Posterior cingulate gyrus (tissue), 11 donors: ENCODE measurements around the gene LMAN2.
"Not testable (repeated sequence)": the region's sequence is repeated elsewhere in the genome, so short reads cannot be mapped to it uniquely, and the experiment has no call there.

Source experiments
- DNase-seq, 10 donors: peaks; one replicate each; pipeline versions ENCODE4 v3.0.0 to v3.0.0-alpha.2; 2020 to 2021; ENCODE audit warnings: mixed read lengths in 3 of 10
- intact Hi-C: fragments of 100-400 bp; cut with DNase I; formaldehyde crosslinking; loops from one replicate; pipeline ENCODE4 v1.15.1; 2023

Gene LMAN2

DNA sequence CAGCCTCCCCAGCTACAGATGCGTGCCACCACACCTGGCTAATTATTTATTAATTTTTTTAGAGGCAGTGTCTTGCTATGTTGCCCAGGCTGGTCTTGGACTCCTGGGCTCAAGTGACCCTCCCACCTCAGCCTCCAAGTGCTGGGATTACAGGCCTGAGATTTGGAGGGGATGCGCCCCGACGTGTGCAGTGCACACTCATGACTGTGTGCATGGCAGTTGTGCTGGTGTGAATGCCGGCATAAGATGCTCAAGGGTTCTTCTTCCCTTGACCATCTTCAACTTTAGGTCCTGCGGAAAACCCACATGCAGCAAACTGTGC is 29.3 kb upstream of the LMAN2 start:
- intact Hi-C loops: no loop called here
- DNase-seq: no peak

DNA sequence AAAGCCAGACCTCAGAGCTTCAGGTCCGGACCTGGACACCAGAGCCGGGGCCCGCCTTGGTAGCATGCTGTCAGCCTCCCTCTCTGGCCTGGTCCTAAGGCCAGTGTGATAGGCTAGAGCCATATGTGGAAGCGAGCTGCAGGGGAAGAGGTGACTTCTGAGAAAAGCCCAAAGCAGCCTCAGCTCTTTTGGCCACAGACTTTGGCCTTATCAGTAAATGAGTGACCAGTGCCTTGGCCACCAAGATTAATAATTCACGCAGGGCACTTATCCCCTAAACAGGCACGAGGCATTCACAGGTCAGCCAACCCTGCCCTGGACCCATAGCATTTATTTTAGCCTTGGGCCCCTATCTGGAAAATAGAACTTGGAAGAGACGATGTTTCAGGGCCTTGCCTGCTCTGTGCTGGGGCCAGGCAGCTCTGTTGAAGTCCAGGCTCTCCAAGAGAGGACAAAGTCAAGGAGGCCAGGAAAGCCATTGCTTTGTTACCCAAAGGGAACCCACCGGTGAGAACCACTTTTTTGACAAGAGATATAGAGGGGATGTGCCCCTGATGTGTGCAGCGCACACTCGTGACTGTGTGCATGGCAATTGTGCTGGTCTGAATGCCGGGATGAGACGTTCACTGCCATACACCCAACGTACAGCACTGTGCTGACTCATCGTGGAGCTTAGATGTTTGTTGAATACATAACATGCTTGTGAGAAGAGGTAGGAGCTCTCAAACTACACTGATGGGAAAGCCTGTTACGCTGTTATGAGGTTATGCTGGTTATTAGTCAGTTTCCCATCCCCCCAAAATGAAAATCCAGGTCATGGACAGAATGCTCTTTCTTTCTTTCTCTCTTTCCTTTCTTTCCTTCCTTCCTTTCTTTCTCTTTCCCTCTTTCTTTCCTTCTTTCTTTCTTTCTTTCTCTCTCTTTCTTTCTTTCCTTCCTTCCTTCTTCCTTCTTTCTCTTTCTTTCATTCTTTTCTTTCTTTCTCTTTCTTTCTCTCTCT is 27.7 kb upstream of the LMAN2 start:
- DNase-seq: no peak
- intact Hi-C loops: no loop called here

- intact Hi-C loops: no loop called here
- DNase-seq: no peak
Observed at GRCh38 chr5:177377851-177378776, 26.6 kb upstream of the LMAN2 start.

DNA sequence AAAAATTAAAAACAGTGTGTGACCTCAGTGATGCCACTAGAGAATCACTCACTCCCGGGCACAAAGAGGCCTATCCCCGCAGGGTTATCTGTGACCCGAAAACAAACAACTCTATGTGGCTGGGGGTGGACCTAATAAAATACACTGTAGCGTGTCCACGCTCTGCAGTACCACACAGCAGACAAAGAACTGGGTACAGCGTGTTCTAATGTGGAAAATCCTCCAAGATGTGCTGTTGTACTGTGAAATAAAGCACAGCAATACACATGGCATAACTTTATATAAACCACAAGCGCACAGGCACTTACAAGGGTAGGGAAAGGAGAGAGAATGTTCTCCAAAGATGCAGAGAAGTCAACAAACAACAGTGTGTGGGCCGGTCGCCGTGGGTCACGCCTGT is 24.6 kb upstream of the LMAN2 start:
- no peak for DNase-seq
- intact Hi-C loops: no loop called here

DNA sequence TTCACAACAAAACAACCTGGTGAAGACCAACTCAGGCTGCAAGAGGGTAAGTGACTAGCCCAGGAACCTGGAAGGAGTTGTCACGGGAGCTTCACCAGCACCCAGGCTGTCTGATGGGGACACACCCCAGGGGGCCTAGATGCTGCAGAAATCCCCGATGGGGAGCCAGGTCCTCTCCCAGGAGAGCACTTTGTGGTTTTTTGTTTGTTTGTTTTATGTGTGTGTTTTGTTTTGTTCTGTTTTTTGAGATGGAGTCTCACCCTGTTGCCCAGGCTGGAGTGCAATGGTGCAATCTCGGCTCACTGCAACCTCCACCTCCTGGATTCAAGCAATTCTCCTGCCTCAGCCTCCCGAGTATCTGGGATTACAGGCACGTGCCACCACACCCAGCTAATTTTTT is 24.0 kb upstream of the LMAN2 start:
- DNase-seq, intact Hi-C loops: not testable (repeated sequence)

GRCh38 chr5:177374211-177374610 is 22.7 kb upstream of the LMAN2 start:
- intact Hi-C loops: no loop called here
- no peak for DNase-seq

- intact Hi-C loops: no loop called here
- no peak for DNase-seq
Observed at GRCh38 chr5:177373806-177374205, 22.3 kb upstream of the LMAN2 start.

- intact Hi-C loops: no loop called here
- no peak for DNase-seq
Observed at GRCh38 chr5:177372910-177373309, 21.4 kb upstream of the LMAN2 start.

DNA sequence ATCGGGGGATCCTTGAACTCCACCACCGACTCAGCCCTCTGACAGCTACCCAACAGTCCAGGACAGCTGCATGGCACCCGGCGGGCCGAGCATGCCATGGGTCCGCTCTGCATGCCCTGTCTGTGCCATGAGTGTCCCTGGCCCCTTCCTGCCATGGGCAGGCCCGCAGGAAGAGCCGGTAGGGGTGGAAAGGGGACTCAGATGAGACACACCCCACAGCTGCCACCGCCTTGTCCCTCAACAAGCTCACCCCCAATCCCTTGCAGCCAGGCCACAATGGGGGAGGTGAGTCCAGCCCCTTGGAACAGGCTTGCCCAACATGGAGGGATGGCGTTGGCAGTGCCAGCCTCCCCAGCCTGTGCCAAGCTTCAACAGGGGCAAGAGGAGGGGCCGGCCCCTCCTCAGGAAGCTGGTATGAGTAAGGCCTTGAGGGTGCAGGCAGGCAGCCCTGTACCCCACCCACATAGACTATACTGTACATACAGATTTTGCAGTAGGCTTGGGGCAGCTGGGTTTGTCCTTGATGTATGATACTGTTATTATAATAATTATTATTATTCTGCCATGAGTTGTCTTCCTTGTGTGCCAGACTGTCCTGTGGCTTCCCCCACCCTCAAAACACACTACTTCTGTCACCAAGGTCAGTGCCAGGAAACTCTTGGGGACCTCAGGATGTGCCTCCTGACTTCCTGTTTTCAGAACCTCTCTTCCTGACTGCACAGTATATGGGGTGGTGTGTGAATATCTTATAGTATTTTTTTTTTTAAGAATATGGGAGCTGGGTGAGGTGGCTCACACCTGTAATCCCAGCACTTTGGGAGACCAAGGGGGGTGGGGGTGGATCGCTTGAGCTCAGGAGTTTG is 20.8 kb upstream of the LMAN2 start:
- intact Hi-C loops: no loop called here
- DNase-seq: no peak

- DNase-seq: peak in 2 of 10 donors; percentile 35 to 83
- intact Hi-C loops: no loop called here
Observed at GRCh38 chr5:177371120-177372033, 19.9 kb upstream of the LMAN2 start.

- DNase-seq: peak in 6 of 10 donors; percentile 39 to 90 (median 65)
- intact Hi-C loops: no loop called here
Observed at GRCh38 chr5:177370488-177371119, 19.1 kb upstream of the LMAN2 start.

DNA sequence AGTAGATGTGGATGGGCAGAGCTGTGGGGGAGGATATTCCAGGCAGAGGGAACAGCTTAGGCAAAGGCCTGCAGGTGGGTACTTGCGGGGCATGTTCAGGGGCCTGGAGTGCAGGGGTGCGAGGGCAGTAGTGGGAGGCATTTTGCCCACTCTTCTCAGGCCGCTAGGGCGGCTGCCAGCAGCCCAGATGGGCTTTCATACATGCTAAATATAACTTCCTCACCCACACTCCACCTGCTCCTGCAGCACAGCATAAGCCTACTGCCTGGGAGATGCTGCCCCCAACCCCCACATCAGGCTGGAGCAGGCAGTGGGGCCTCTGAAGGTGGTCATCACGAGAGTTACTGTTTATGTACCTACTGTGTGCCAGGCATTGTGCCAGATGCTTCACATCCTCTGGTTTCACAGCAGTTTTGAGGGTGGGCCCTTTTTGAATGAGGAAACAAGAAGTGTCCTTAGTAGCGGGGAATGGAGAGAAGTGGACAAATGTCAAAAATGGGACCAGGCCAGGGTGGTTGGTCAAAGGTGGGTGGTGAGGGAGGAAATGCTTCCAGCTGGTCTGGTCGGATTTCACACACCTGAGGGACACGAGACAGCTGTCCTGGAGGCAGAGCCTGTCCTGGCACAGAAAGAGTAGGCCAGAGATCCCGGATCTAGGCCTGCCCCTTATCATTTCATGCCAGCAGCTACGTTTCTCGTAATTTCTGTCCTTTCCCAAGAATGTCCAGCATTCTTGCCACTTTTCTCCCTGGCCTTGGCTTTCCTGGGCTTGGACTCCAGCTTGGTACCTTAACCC is 18.4 kb upstream of the LMAN2 start:
- intact Hi-C loops: no loop called here
- DNase-seq: peak in 4 of 10 donors; percentile 37 to 87 (median 82)

DNA sequence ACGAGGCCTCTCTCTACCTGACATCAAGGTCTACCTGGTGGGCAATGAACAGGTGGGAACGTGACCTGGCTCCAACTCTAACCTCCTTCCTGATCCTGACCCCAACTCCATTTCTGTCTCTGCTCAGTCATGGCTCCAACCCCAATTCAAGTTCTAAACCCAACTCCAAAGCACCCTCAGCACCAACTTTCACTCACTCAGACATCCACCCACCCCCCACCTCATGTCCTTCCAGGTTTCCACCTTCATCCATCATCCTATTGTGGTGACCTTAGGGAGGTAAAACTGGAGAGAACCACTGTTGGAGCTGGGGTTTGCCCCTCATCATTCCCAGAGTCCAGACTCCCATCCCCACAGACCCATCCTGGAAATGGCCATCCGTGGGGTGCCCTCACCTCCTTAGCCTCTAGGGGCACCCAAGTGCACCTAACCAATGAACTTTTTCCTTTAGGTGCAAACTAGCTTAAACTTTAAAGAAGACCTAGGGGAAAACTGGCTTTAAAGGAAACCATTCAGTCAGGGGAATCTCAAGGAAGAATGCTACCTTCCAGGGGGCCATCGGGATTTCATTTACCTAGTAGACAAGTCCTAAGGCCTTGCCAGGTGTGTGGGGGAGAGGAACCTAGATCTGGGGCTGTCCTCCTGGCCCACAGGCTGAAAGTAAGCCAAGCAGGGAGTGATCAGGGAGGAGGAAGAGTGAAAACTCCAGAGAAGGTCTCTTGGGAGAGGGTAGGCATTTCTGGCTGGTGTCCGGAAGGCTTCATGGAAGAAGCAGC is 17.6 kb upstream of the LMAN2 start:
- intact Hi-C loops: no loop called here

GRCh38 chr5:177367981-177368868 is 16.8 kb upstream of the LMAN2 start:
- DNase-seq: peak in 1 of 10 donors; percentile 53
- intact Hi-C loops: no loop called here

More for the DNA sequence above, 17.6 kb upstream of the LMAN2 start:
- DNase-seq: no peak

GRCh38 chr5:177367323-177367848 is 15.9 kb upstream of the LMAN2 start:
- intact Hi-C loops: no loop called here
- peak in 1 of 10 donors; percentile 70 for DNase-seq
